GM12878 (cell line): ENCODE measurements around the gene COL13A1. TPM values are rescaled to one million over a fixed set of nuclear protein-coding genes. Genes with fewer than 3 reads are reported as not detected.

Experiments used
- FOS ChIP-seq: IDR thresholded peaks from 3 replicates; pipeline ENCODE4 v1.6.1; 2011; ENCODE audit warnings: borderline replicate concordance; ENCODE audit not compliant: insufficient read length; ENCODE audit errors: extremely low read depth
- MYC ChIP-seq: IDR thresholded peaks from 2 replicates; pipeline ENCODE4 v1.6.1; 2011; ENCODE audit warnings: mild to moderate bottlenecking, low read length, moderate library complexity, inconsistent platforms; ENCODE audit not compliant: insufficient read depth, insufficient replicate concordance, insufficient read length, severe bottlenecking
- PKNOX1 ChIP-seq: fragments of 450-650 bp; IDR thresholded peaks from 2 replicates; pipeline ENCODE4 v1.6.1; 2016; ENCODE audit warnings: mild to moderate bottlenecking
- RB1 ChIP-seq: fragments of 450-650 bp; formaldehyde crosslinking; IDR thresholded peaks from 2 replicates; pipeline ENCODE4 v1.6.1; 2017; ENCODE audit warnings: mild to moderate bottlenecking, borderline replicate concordance
- SIN3A ChIP-seq: IDR thresholded peaks from 2 replicates; pipeline ENCODE4 v1.6.1; 2012; ENCODE audit warnings: low read depth, low read length, improper control_type of control experiment
- SREBF1 ChIP-seq: IDR thresholded peaks from 2 replicates; pipeline ENCODE4 v1.6.1; 2012; ENCODE audit warnings: mild to moderate bottlenecking, low read length
- TCF12 ChIP-seq: IDR thresholded peaks from 2 replicates; pipeline ENCODE4 v1.6.1; 2011; ENCODE audit warnings: low read depth, mild to moderate bottlenecking, low read length
- ZBTB40 ChIP-seq: fragments of 450-650 bp; IDR thresholded peaks from 2 replicates; pipeline ENCODE4 v1.6.1; 2016; ENCODE audit warnings: mild to moderate bottlenecking, moderate library complexity, borderline replicate concordance
- polyA plus RNA-seq, 11 experiments: library from polyadenylated mRNA; depleted of rRNA in 4 of 11; unstranded in 6 of 11; stranded (reverse) in 5 of 11; fragments of >200 nt; fragmentation: Nextera tagmentation in 4 of 11; fragmentation: Illumina TruSeq in 1 of 11; extraction: Ambion mirVana in 4 of 11; extraction: Trizol in 1 of 11; gene quantifications; 1 replicate in 1 of 11; 2 replicates in 10 of 11; pipeline versions ENCODE4 v1.2.1 to v1.2.3, GENCODE V29; 2011 to 2016; ENCODE audit warnings: inconsistent platforms in 2 of 11, missing spikeins in 2 of 11, low read depth in 1 of 11
- total RNA-seq, 4 experiments: library from RNA; depleted of rRNA in 3 of 4; stranded (reverse); fragments of >200 nt in 3 of 4; fragmentation: Illumina TruSeq in 1 of 4; extraction: Trizol in 1 of 4; gene quantifications; 2 replicates each; pipeline versions ENCODE4 v1.2.1 to v1.2.3, GENCODE V29; 2013 to 2021

Gene COL13A1
- total and polyA plus RNA-seq, 10 of the 15 experiments (the other 5 are each of a cell fraction or from before 2014, with no cell fraction given), result 0.03 to 0.15 (median 0.05) TPM; not detected in 7

- TF ChIP-seq ZBTB40 (no peak), SREBF1 (no peak), PKNOX1 (no peak), MYC (no peak), SIN3A (no peak), FOS (no peak), RB1 (no peak), TCF12 (no peak)
Observed at GRCh38 chr10:69881202-69881601, 79.5 kb downstream of the COL13A1 start (continued).
